B cell (primary cell): ENCODE data around the gene ABCC5. TPM values are rescaled to one million over a fixed set of nuclear protein-coding genes. Genes with fewer than 3 reads are reported as not detected.

Experiments used
- ATAC-seq: fragments of 200-7000 bp; cut with Tn5 transposase; one replicate; pipeline ENCODE4 v1.10.0; 2021; ENCODE audit warnings: low read depth, mild to moderate bottlenecking, moderate number of reproducible peaks, moderate library complexity
- CTCF ChIA-PET: fragments of 350-600 bp; sonication (Branson Sonifier 250); formaldehyde crosslinking; loops from one replicate; lab custom pipeline; 2021; ENCODE audit warnings: antibody characterized with exemption, inconsistent platforms; lab: Charles Lee
- POLR2A ChIA-PET: fragments of 350-600 bp; sonication (Branson Sonifier 250); formaldehyde crosslinking; loops from one replicate; lab custom pipeline; 2021; ENCODE audit warnings: antibody characterized with exemption; lab: Charles Lee
- DNase-seq: peaks from one replicate; pipeline ENCODE4 v3.0.0; 2013
- H2AFZ ChIP-seq: 2 replicates; pipeline ENCODE4 v1.6.1; 2012; ENCODE audit warnings: mild to moderate bottlenecking, low read depth, low read length; ENCODE audit not compliant: insufficient read depth, poor library complexity, severe bottlenecking
- H3K27ac ChIP-seq, 2 donors: 1 replicate in 1 of 2; 2 replicates in 1 of 2; pipeline ENCODE4 v1.5.1; 2012 to 2013; ENCODE audit warnings: low read length in 2 of 2, mild to moderate bottlenecking in 2 of 2, moderate library complexity in 1 of 2
- H3K27me3 ChIP-seq, 4 experiments: fragments of 200-600 bp in 1 of 4; sonication (generic) in 1 of 4; replicated peaks in 1 of 4; 1 replicate in 2 of 4; 2 replicates in 2 of 4; pipeline versions ENCODE4 v1.6.1 to v1.7.0; 2013 to 2016; ENCODE audit warnings: low read length in 3 of 4, mild to moderate bottlenecking in 2 of 4, mixed read lengths in 1 of 4, moderate library complexity in 1 of 4; ENCODE audit not compliant: insufficient read depth in 4 of 4, control insufficient read depth in 3 of 4; ENCODE audit errors: control extremely low read depth in 1 of 4
- H3K36me3 ChIP-seq, 2 experiments: replicated peaks in 1 of 2; 1 replicate in 1 of 2; 2 replicates in 1 of 2; pipeline versions ENCODE4 v1.6.1 to v1.7.1; 2013; ENCODE audit warnings: low read length in 1 of 2; ENCODE audit not compliant: insufficient read depth in 2 of 2, control insufficient read depth in 1 of 2; ENCODE audit errors: control extremely low read depth in 1 of 2, extremely low read depth in 1 of 2
- H3K4me1 ChIP-seq, 2 donors: fragments of 200-600 bp in 1 of 2; sonication (generic) in 1 of 2; 1 replicate in 1 of 2; 2 replicates in 1 of 2; pipeline versions ENCODE4 v1.5.1 to v1.6.1; 2013 to 2017; ENCODE audit warnings: low read length in 2 of 2; ENCODE audit not compliant: control insufficient read depth in 2 of 2, insufficient read depth in 2 of 2
- H3K4me2 ChIP-seq: replicated peaks from 2 replicates; pipeline ENCODE3; 2012; ENCODE audit warnings: mild to moderate bottlenecking, low read depth, low read length; ENCODE audit not compliant: poor library complexity, severe bottlenecking
- H3K4me3 ChIP-seq, 5 experiments: fragments of 200-600 bp in 1 of 5; sonication (generic) in 1 of 5; 1 replicate in 3 of 5; 2 replicates in 2 of 5; pipeline versions ENCODE4 v1.5.1 to v1.7.0; 2011 to 2016; ENCODE audit warnings: low read length in 4 of 5, mild to moderate bottlenecking in 4 of 5, low read depth in 2 of 5, control low read depth in 1 of 5, moderate library complexity in 1 of 5; ENCODE audit not compliant: insufficient read depth in 1 of 5; ENCODE audit errors: control extremely low read depth in 1 of 5, extremely low read depth in 1 of 5
- H3K79me2 ChIP-seq: fragments of 200-600 bp; sonication (generic); one replicate; pipeline ENCODE4 v1.6.0; 2016; ENCODE audit warnings: low read length; ENCODE audit not compliant: control insufficient read depth, insufficient read depth
- H3K9ac ChIP-seq: fragments of 200-600 bp; sonication (generic); 2 replicates; pipeline ENCODE4 v1.6.1; 2017; ENCODE audit warnings: mild to moderate bottlenecking, low read length, moderate library complexity
- H3K9me3 ChIP-seq, 3 donors: one replicate each; pipeline versions ENCODE4 v1.6.1 to v1.7.1; 2013; ENCODE audit warnings: low read length in 2 of 3; ENCODE audit not compliant: control insufficient read depth in 2 of 3, insufficient read depth in 1 of 3; ENCODE audit errors: control extremely low read depth in 1 of 3
- H4K20me1 ChIP-seq: 2 replicates; pipeline ENCODE4 v1.6.0; 2012; ENCODE audit warnings: mild to moderate bottlenecking, low read length; ENCODE audit not compliant: insufficient read depth, control insufficient read depth, poor library complexity, severe bottlenecking
- H3K27ac Mint-ChIP-seq: one replicate; pipeline ENCODE4 v1.8.0; 2021; ENCODE audit warnings: mixed read lengths
- H3K27me3 Mint-ChIP-seq: one replicate; pipeline ENCODE4 v1.8.0; 2021; ENCODE audit warnings: mixed read lengths
- H3K4me1 Mint-ChIP-seq: one replicate; pipeline ENCODE4 v1.8.0; 2021; ENCODE audit warnings: mixed read lengths
- H3K4me3 Mint-ChIP-seq: one replicate; pipeline ENCODE4 v1.8.0; 2021; ENCODE audit warnings: mixed read lengths
- H3K9me3 Mint-ChIP-seq: one replicate; pipeline ENCODE4 v1.8.0; 2022; ENCODE audit warnings: mixed read lengths; ENCODE audit not compliant: insufficient read depth
- CTCF ChIP-seq: fragments of 200-600 bp; IDR thresholded peaks from one replicate; pipeline ENCODE4 v1.8.0; 2022; ENCODE audit warnings: antibody characterized with exemption, mild to moderate bottlenecking
- EZH2 ChIP-seq: IDR thresholded peaks from 2 replicates; pipeline ENCODE4 v1.6.1; 2012; ENCODE audit warnings: borderline replicate concordance, low read depth, mild to moderate bottlenecking, moderate library complexity, low read length; ENCODE audit not compliant: insufficient read depth, poor library complexity, severe bottlenecking
- WGBS: methylation state at CpG from one replicate; pipeline ENCODE4 v1.1.5; 2013; ENCODE audit warnings: missing lambda C conversion rate; ENCODE audit not compliant: insufficient coverage; 5-methylcytosine and 5-hydroxymethylcytosine counted together
- intact Hi-C: fragments of 100-400 bp; cut with micrococcal nuclease; formaldehyde crosslinking; loops from one replicate; pipeline ENCODE4 v1.10.0; 2022
- polyA plus RNA-seq: library from polyadenylated mRNA; depleted of rRNA; stranded (reverse); fragments of >200 nt; gene quantifications from 2 replicates; pipeline ENCODE4 v1.2.3, GENCODE V29; 2012
- total RNA-seq, 2 donors: library from RNA; stranded (reverse); fragments of 120-200 nt in 1 of 2; gene quantifications; 1 replicate in 1 of 2; 2 replicates in 1 of 2; pipeline versions ENCODE4 v1.2.3 to v1.2.4, GENCODE V29; 2013 to 2022

Gene ABCC5
- total and polyA plus RNA-seq, 2 donors (not counting 1 experiment from before 2014, with no cell fraction given) = 13.4 to 29.5 TPM

- no peak overlapping the region for H3K4me2 ChIP-seq
- intact Hi-C loops = no loop called here
- H3K4me3 Mint-ChIP-seq = no peak overlapping the region
- H3K27me3 Mint-ChIP-seq = peaks cover 41% of the 10 kb centered on the region
- H3K4me1 Mint-ChIP-seq = no peaks in the 10 kb centered on the region
- WGBS = 83% methylated on average over 3 of the region's 3 CpGs
- H2AFZ ChIP-seq = no peak overlapping the region
- no peak overlapping the region for H3K27ac Mint-ChIP-seq
- TF ChIP-seq EZH2 = no peak
- TF ChIP-seq CTCF = no peak
- ChIA-PET CTCF (interaction anchor here (0.6 to 7.4 kb wide), 21 partner anchors 10 to 650 kb away, joined by 3 to 84 read pairs (median 5); partner anchors contain the start of genes ABCC5, EEF1AKMT4, EIF2B5 and PARL), POLR2A (no interaction called here)
- peaks cover 0 to 9% (median 0%) of the 10 kb centered on the region in 4 experiments for H3K27me3 ChIP-seq
- H3K9me3 Mint-ChIP-seq = peaks cover 4% of the 10 kb centered on the region
- ATAC-seq (no peak), DNase-seq (no peak)
- H3K36me3 ChIP-seq = no peaks in the 10 kb centered on the region
- no peaks in the 10 kb centered on the region for H3K79me2 ChIP-seq
- H3K4me1 ChIP-seq = peaks cover 0 to 2% of the 10 kb centered on the region in 2 donors
- no peaks in the 10 kb centered on the region for H3K9me3 ChIP-seq
- H4K20me1 ChIP-seq = no peaks in the 10 kb centered on the region
- H3K27ac ChIP-seq = no peak overlapping the region
- no peak overlapping the region for H3K9ac ChIP-seq
- no peak overlapping the region for H3K4me3 ChIP-seq
Measured at GRCh38 chr3:183896184-183896583, 121.5 kb downstream of the ABCC5 start.

GRCh38 chr3:183895774-183896173 lies 121.9 kb downstream of the ABCC5 start:
- H3K4me2 ChIP-seq = no peak overlapping the region
- WGBS = 99% methylated on average over 5 of the region's 6 CpGs

More at GRCh38 chr3:183895774-183896173, 121.9 kb downstream of the ABCC5 start:
- Histone ChIP-seq H3K4me1 (peaks cover 0 to 2% of the 10 kb centered on the region in 2 donors), H2AFZ (no peak overlapping the region), H3K36me3 (no peaks in the 10 kb centered on the region), H3K4me3 (no peak overlapping the region), H3K79me2 (no peaks in the 10 kb centered on the region), H3K9ac (no peak overlapping the region), H3K9me3 (no peaks in the 10 kb centered on the region), H4K20me1 (no peaks in the 10 kb centered on the region), H3K27ac (no peak overlapping the region), H3K27me3 (peaks cover 0 to 9% (median 0%) of the 10 kb centered on the region in 4 experiments)
- TF ChIP-seq CTCF (no peak), EZH2 (no peak)
- Mint-ChIP-seq H3K27ac (no peak overlapping the region), H3K9me3 (peaks cover 4% of the 10 kb centered on the region), H3K4me1 (no peaks in the 10 kb centered on the region), H3K27me3 (peaks cover 41% of the 10 kb centered on the region), H3K4me3 (no peak overlapping the region)
- intact Hi-C loops = loop anchor here (1.0 kb wide), 6 partner anchors 11 to 468 kb away; partner anchors contain the start of genes ABCC5, EIF2B5 and PARL
- ChIA-PET POLR2A (interaction anchor here (0.7 to 0.8 kb wide), 2 partner anchors 122 to 817 kb away, joined by 3 to 11 read pairs; partner anchors contain the start of gene ABCC5), CTCF (interaction anchor here (0.6 to 7.4 kb wide), 31 partner anchors 10 to 724 kb away, joined by 3 to 84 read pairs (median 4); partner anchors contain the start of genes ABCC5, EEF1AKMT4, EIF2B5 and PARL)
- DNase-seq (no peak), ATAC-seq (no peak)
